Measurements from ENCODE around the gene FBLN2. TPM values are rescaled to one million over a fixed set of nuclear protein-coding genes. Genes with fewer than 3 reads are reported as not detected.

Gene FBLN2
- total and polyA plus RNA-seq, 7 donors = 12.8 to 59.4 (median 24.9) TPM

GRCh38 chr3:13584901-13585300 is 36.0 kb downstream of the FBLN2 start:
- intact Hi-C loops (cut with DNase I) = no loop called here
- no peak for TF ChIP-seq CTCF (IDR thresholded peaks at IDR 0.05)
- H3K36me3 ChIP-seq (ENCODE audit: insufficient read depth in 1 of 2, low read depth in 1 of 2) = no peaks in the 10 kb centered on the region
- H3K4me3 ChIP-seq = no peak overlapping the region
- no peaks in the 10 kb centered on the region for H3K4me1 ChIP-seq
- DNase-seq = no peak
- H3K9me3 ChIP-seq = no peaks in the 10 kb centered on the region
- H3K27me3 ChIP-seq (ENCODE audit: insufficient read depth in 3 of 3, low read length in 2 of 3) = no peaks in the 10 kb centered on the region
- 79 to 86% (median 82%) methylated on average over 5 of the region's 5 CpGs for WGBS, 3 donors
- no peak for ATAC-seq
- no peak overlapping the region for H3K27ac ChIP-seq

GRCh38 chr3:13587442-13587841 is 38.5 kb downstream of the FBLN2 start:
- no peak overlapping the region for H3K4me3 ChIP-seq
- ATAC-seq (no peak), DNase-seq (no peak)
- no peaks in the 10 kb centered on the region for H3K36me3 ChIP-seq (ENCODE audit: insufficient read depth in 1 of 2, low read depth in 1 of 2)
- H3K27me3 ChIP-seq (ENCODE audit: insufficient read depth in 3 of 3, low read length in 2 of 3) = no peaks in the 10 kb centered on the region
- no peaks in the 10 kb centered on the region for H3K4me1 ChIP-seq
- TF ChIP-seq CTCF (IDR thresholded peaks at IDR 0.05) = no peak
- H3K27ac ChIP-seq = no peak overlapping the region
- no peaks in the 10 kb centered on the region for H3K9me3 ChIP-seq
- intact Hi-C loops (cut with DNase I) = no loop called here
- WGBS, 3 donors = 90 to 93% (median 92%) methylated on average over 3 of the region's 3 CpGs

- H3K27me3 ChIP-seq (ENCODE audit: insufficient read depth in 3 of 3, low read length in 2 of 3) = no peaks in the 10 kb centered on the region
These were observed 39.3 kb downstream of the FBLN2 start for GRCh38 chr3:13588221-13588701.

GRCh38 chr3:13588993-13589392 is 40.1 kb downstream of the FBLN2 start:
- Histone ChIP-seq H3K27ac (no peak overlapping the region), H3K4me1 (no peaks in the 10 kb centered on the region), H3K36me3 (ENCODE audit: insufficient read depth in 1 of 2, low read depth in 1 of 2) (no peaks in the 10 kb centered on the region), H3K9me3 (no peaks in the 10 kb centered on the region), H3K4me3 (no peak overlapping the region), H3K27me3 (ENCODE audit: insufficient read depth in 3 of 3, low read length in 2 of 3) (no peaks in the 10 kb centered on the region)
- WGBS, 3 donors = 71 to 87% (median 75%) methylated on average over 4 of the region's 4 CpGs
- no peak for ATAC-seq
- no peak for TF ChIP-seq CTCF (IDR thresholded peaks at IDR 0.05)
- DNase-seq = no peak
- intact Hi-C loops (cut with DNase I) = no loop called here

More at GRCh38 chr3:13588221-13588701, 39.3 kb downstream of the FBLN2 start:
- ATAC-seq = no peak
- H3K36me3 ChIP-seq (ENCODE audit: insufficient read depth in 1 of 2, low read depth in 1 of 2) = no peaks in the 10 kb centered on the region
- H3K4me1 ChIP-seq = no peaks in the 10 kb centered on the region
- TF ChIP-seq CTCF (IDR thresholded peaks at IDR 0.05) = no peak
- H3K4me3 ChIP-seq = no peak overlapping the region
- DNase-seq = no peak
- intact Hi-C loops (cut with DNase I) = no loop called here
- 84 to 88% (median 85%) methylated on average over 16 of the region's 16 CpGs for WGBS, 3 donors
- H3K9me3 ChIP-seq = no peaks in the 10 kb centered on the region
- no peak overlapping the region for H3K27ac ChIP-seq

- TF ChIP-seq CTCF (IDR thresholded peaks at IDR 0.05) = no peak
- WGBS, 3 donors = 74% methylated on average over 3 of the region's 3 CpGs
- Histone ChIP-seq H3K36me3 (ENCODE audit: insufficient read depth in 1 of 2, low read depth in 1 of 2) (no peaks in the 10 kb centered on the region), H3K27me3 (ENCODE audit: insufficient read depth in 3 of 3, low read length in 2 of 3) (peaks cover 0 to 6% (median 0%) of the 10 kb centered on the region in 3 donors), H3K4me1 (no peaks in the 10 kb centered on the region), H3K9me3 (no peaks in the 10 kb centered on the region), H3K27ac (no peak overlapping the region), H3K4me3 (no peak overlapping the region)
- intact Hi-C loops (cut with DNase I) = no loop called here
- no peak for DNase-seq
- ATAC-seq = no peak
These were observed 42.1 kb downstream of the FBLN2 start for GRCh38 chr3:13590841-13591520.
